HTERT RPE-1 (cell line): ENCODE results near the gene MRPL11.

Experiments used
- in situ Hi-C: fragments of 300-500 bp; cut with MboI; formaldehyde crosslinking; loops from 4 replicates; pipeline ENCODE4 v1.14.3; 2020; ENCODE audit warnings: low sequenced_read_pairs

Gene MRPL11

GRCh38 chr11:66393954-66394353 is 44.7 kb downstream of the MRPL11 start:
- in situ Hi-C loops, result no loop called here

- in situ Hi-C loops, result no loop called here
Measured at GRCh38 chr11:66391322-66391721, 47.3 kb downstream of the MRPL11 start.

GRCh38 chr11:66388780-66389386 is 49.8 kb downstream of the MRPL11 start:
- in situ Hi-C loops, result no loop called here

GRCh38 chr11:66386171-66387069 is 52.2 kb downstream of the MRPL11 start:
- in situ Hi-C loops, result no loop called here
